ENCODE data around the gene NHLRC1. TPM values are rescaled to one million over a fixed set of nuclear protein-coding genes. Genes with fewer than 3 reads are reported as not detected.
A peak's percentile ranks its signal among the peaks of the same experiment; 100 is the strongest.
"Not testable (repeated sequence)": the region's sequence is repeated elsewhere in the genome, so short reads cannot be mapped to it uniquely, and the experiment has no call there.

The NHLRC1 gene
- total RNA-seq (2014; rRNA removed; shearing (Covaris generic)), result 1.6 and 4.0 TPM in 2 replicates

DNA sequence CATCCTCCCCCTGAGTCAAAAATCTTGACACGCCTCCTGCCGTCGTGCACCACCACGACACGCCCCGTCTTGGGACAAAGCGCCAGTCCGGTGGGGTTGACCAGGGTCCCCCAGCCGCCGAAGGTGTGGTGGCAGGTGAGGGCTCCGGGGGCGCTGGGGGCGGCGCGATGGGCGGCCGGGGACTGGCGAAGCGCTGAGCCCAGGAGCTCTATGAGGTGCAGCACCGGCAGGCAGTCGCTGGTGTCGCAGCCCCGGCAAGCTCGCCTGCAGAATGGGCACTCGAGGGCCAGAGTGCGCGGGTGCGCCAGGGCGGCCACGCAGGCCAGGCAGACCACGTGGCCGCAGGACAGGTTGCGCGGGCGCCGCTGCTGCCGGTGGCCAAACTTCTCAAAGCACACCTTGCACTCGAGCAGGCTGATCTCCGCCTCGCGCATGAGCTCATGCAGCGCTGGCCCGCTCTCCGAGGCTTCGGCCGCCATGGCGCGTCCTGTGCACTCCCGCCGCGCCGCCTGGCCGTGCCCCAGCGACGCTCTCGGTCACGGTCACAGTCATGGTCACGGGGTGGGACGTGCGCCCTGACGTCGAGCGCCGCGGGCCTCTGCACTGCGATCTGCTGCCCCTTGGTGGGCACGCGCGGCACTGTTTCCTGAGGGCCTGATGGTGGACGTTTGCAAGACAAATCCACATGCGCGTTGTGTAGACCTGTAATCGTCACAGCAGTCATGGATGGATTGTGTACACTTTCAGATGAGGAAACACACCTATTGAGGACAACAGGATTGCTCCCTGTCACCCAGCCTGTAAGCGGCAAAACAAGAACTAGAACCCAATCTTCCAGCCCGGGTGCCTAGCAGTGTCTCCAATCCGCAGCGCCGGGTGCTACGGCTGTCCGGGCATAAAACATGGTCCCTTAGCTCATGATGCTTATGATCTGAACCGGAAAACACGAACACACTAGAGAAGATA lies at the start of gene NHLRC1:
NHLRC1 (minus strand) TSS at position 550 of the 966 bp plus-strand sequence; CDS start at position 479, 71 bp downstream.
- DNase-seq (ENCODE audit: low spot score), result peak; percentile 82

GRCh38 chr6:18171871-18172270 lies 49.4 kb upstream of the NHLRC1 start:
- DNase-seq (ENCODE audit: low spot score), result no peak

DNA sequence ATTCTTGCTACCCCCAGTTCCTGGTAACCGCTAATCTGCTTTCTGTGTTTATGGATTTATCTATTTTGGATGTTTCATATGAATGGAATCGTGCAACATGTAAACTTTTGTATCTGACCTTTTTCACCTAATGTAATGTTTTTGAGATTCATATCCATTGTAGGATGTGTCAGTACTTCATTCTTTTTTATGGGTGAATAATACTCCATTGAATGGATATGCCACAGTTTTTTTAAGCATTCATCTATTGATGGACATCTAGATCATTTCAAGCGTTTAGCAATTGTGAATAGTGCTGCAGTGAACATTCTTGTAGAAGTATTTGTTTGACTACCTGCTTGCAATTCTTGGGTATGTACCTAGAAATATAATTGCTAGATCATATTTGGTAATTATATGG lies 45.8 kb upstream of the NHLRC1 start:
- no peak for DNase-seq (ENCODE audit: low spot score)

DNA sequence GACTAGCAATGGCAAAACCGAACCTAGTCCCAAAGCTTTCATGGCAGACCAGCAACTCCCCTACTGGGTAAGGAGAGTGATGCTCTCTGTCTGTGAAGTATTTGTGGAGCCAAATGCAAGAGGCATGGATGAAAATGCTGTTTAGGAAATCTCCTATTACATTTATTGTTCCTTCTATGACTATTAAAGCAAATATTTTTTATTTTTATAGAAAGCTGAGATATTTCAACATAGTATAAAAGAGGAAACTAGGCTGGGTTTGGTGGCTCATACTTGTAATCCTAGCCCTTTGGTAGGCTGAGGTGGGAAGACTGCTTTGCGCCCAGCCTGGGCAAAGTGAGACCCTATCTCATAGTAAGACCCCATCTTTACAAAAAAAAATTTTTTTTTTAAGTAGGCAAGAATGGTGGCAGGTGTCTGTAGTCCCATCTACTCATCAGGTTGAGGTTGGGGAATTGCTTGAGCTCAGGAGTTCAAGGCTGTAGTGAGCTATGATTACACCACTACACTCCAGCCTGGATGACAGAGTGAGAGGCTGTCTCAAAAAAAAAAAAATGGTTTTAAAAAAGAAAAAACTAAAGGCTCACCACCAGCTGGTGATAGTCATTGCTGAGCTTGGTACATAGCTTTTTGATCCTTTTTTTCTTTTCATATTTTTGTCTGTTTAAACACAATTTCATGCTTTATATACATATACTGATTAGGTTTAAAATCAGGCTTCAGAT lies 44.0 kb upstream of the NHLRC1 start:
- DNase-seq (ENCODE audit: low spot score), result no peak

DNA sequence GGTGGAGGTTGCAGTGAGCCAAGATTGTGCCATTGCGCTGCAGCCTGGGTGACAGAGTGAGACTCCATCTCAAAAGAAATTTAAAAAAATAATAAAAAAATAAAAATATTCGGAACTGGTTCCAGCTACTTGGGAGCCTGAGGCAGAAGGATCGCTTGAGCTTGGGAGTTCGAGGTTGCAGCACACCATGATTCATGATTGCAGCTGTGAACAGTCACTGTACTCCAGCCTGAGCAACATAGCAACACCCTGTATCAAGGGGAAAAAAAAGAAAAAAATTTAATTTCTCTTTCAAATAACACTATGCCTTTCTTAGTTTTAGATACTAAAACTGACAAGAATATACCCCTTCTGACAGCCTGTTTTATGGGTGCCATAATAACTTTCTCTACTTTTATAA lies 43.3 kb upstream of the NHLRC1 start:
- no peak for DNase-seq (ENCODE audit: low spot score)

DNA sequence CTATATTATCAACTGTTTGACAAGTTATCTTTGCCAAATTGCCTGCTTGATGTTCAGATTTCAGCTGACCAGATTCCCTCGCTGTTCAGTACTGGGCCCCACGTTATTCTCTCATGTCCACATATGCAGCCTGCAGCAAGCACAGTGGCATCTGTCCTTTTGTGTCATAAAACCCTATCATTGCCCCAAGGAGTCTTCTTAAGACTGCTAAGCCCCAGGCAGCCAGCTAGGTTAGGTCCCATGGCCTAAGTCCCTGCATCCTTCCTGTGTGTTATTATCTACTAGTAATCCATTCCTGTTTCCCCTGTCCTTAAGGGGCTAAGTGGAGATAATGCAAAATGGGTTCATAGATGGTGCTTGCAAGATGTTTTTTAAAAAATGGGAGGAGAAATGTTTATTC lies 39.9 kb upstream of the NHLRC1 start:
- no peak for DNase-seq (ENCODE audit: low spot score)

GRCh38 chr6:18161431-18161830 lies 39.0 kb upstream of the NHLRC1 start:
- DNase-seq (ENCODE audit: low spot score), result no peak

GRCh38 chr6:18160911-18161310 lies 38.4 kb upstream of the NHLRC1 start:
- DNase-seq (ENCODE audit: low spot score), result no peak

- DNase-seq (ENCODE audit: low spot score), result peak; percentile 89
Measured at GRCh38 chr6:18155864-18156421, 33.5 kb upstream of the NHLRC1 start.

DNA sequence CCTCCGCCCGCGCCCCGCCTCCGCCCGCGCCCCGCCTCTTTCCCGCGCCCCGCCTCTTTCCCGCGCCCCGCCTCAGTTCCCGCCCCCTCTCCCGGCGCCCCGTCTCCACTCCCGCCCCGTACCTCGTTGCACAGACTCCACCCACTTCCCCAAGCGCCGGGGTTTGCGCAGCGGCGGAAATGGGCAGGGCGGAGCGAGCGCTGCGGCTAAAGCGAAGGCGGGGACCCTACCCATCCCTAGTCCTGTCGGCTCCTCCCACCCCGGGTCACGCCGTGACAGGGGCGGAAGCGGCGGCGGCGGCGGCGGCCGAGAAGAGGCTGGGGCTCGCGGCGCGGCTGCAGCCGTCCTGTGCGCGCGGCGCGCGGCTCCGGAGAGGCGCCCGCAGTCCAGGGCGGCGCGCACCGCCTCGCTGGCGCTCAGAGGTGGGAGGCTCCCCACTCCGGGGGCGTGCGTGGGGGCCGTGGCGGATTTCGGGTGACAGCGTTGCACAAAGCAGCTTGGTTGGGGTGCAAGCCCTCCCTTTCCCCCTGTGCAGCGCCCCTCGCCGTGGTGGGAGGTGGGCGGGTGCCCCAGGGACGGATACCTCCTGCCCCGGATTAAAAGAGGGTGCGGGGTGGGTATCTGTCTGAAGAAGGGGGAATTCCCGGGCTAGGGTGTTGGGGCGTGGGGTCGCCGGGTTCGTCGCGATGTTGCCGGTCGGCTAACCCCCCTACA lies 32.8 kb upstream of the NHLRC1 start, which contains the start of gene KDM1B:
KDM1B (plus strand) TSS at position 273 of the 714 bp plus-strand sequence. CDS start 4,474 bp downstream, outside the sequence.
- DNase-seq (ENCODE audit: low spot score), result peak; percentile 96

DNA sequence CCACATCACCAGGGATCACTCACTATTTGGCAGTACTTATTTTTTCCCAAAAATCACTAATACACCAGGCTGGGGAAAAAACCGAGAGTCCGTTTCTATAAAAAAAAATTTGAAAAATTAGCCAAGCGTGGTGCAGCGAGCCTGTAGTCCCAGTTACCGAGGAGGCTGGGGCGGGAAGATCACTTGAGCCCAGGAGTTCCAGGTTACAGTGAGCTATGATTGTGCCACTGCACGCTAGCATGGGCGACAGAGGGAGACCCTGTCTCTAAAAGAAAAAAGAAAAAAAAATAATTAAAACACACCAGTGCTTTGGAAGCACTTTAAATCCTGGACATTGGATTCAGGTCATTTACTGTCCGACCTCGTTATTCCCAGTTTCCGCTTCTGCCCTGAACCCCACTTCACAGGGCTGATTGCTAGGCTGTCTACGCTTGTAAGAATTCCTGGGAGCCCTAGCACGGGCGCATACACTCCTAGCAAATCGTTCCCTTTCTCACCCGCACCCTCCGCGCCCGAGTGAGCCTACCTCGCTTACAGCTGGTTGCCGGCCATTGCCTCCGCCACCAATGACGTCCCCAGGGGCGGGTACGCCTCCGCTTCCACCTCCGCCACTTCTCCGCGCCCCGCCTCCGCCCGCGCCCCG lies 32.2 kb upstream of the NHLRC1 start, which contains the start of gene TPMT:
TPMT (minus strand) TSS at position 571 of the 643 bp plus-strand sequence. CDS start 5,950 bp downstream, outside the sequence.
- peak; percentile 91 for DNase-seq (ENCODE audit: low spot score)

DNA sequence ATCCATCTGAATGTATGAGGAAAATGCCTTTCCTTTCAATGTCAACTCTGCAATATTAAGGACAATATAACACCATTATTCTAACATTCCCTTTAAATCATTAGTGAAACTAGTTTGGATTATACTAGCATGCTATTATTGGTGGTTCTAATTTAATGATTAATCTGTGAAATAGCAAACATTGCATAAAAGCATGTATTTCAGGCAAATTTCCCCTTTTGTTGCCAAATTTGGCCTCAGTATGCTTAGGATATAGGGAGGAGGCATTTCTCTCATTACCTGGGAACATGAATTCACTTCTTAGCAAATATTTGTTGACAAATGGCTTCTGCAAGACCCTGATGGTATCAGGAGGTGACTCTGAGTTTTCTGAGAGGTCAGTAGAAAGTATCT lies 30.8 kb upstream of the NHLRC1 start:
- DNase-seq (ENCODE audit: low spot score), result no peak

GRCh38 chr6:18151801-18152200 lies 29.3 kb upstream of the NHLRC1 start:
- no peak for DNase-seq (ENCODE audit: low spot score)

- not testable (repeated sequence) for DNase-seq (ENCODE audit: low spot score)
Measured at GRCh38 chr6:18151391-18151790, 28.9 kb upstream of the NHLRC1 start.

GRCh38 chr6:18148304-18149025 lies 26.0 kb upstream of the NHLRC1 start:
- DNase-seq (ENCODE audit: low spot score), result no peak

DNA sequence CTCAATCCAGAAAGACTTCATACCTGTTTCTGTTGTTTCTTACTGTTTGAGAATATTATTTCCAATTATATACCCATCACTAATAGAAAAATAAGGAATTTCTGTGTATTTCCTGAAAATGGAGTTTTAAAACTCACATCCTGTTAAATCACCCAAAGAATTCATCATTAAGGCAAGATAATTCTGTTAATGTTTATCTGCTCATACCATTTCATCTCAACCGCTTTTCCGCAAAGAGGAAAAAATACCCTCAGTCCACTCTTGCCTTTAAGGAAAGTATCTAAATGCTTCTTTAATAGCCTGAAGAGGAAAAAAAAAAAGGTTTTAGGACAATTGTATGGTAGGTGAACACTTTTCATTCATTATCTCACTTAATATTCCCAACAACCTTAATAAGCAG lies 25.1 kb upstream of the NHLRC1 start:
- no peak for DNase-seq (ENCODE audit: low spot score)

GRCh38 chr6:18147160-18147559 lies 24.7 kb upstream of the NHLRC1 start:
- peak; percentile 33 for DNase-seq (ENCODE audit: low spot score)

DNA sequence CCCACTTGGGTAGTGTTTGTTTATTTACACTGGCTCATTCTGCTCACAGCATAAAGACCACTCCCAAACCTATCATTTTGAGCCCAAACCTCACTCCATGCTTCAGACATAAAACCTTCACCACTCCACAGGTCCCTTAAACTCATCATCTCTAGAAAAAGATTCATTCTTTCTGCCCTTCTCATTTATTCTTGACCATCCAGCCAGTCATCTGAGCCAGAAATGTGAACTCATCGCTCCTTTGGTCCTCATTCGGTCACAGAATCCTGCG lies 20.0 kb upstream of the NHLRC1 start:
- DNase-seq (ENCODE audit: low spot score), result no peak

GRCh38 chr6:18141805-18142590 lies 19.5 kb upstream of the NHLRC1 start:
- peak; percentile 20 for DNase-seq (ENCODE audit: low spot score)

Measured in HT-29 (cell line).